Activated naive CD4-positive, alpha-beta T cell treated with Interleukin-2 at 50 U/mL for 16 hours (primary cell): Measurements from ENCODE around the gene CEMIP.

Experiments used
- DNase-seq: peaks from one replicate; pipeline ENCODE4 v3.0.0-alpha.2; 2020

The CEMIP gene

DNA sequence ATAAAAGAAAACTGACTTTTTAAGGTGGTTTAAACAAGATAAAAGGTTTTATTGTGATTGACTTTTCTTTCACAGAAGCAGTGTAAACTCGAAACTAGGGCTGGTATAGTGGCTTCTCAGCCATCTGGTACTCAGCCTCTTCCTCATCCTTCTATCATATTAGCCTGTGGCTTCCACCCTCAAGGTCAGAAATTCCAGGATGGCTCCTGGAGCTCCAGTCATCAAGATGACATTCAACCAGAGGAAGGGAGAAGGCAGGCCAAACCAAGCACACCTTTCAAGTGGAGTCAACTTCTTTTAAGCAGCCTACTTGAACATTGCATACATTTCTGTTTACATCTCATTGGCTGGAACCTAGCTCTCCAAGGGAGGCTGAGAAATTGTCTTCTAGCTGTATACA lies 211.8 kb downstream of the CEMIP start:
- no peak for DNase-seq

DNA sequence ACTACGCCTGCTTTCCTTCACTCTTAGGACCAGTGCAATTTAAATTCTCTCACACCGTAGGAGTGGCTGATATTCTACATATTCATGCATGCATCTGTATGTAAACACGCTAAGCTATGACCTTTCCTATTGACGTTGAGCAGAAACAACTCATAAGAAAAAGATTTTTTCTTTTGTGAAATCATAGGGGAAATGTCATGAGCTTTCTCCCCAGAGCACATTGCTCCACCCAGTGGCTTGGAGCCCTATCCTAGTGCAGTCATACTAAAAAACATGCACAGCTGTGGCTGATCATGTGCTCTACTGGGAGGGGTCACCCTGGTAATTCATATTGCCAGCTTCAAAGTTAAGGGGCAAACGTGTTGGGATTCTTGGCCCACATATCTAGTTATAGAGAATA lies 212.3 kb downstream of the CEMIP start:
- DNase-seq, result no peak

GRCh38 chr15:80992006-80992405 lies 212.8 kb downstream of the CEMIP start:
- DNase-seq, result no peak

DNA sequence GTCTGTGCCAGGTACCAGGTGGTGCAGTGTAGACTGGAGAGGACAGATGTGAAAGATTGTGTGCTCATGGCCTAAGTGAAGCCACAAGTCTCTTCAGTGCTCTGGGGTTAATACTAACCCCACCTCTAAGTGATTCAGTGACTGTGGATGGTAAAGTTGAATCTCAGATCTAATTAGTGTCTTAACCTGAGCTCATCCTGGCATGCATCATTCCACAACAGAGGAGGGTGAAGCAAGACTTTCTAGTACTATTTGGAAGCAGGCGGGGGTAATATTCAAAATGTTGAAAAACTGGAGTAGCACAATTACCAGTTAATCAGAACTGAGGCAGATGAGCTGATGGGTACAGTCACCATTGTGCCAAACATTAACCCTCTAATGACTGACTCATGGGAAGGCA lies 213.3 kb downstream of the CEMIP start:
- DNase-seq, result no peak

DNA sequence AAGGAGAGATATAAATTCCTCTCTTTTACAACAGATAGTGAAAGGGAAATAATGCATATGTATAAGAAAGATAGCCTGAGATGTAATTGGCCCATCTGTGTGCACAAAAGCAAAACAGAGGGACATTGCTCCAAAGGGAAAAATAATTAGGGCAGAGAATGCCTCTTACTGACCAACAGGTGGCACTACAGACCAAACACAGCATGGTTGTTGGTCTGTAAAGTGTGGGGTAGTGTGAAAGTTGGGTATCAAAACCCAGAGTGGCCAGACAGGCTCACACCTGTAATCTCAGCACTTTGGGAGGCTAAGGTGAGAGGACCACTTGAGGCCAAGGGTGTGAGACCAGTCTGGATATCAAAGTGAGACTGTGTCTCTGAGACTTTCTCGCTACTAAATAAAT lies 217.1 kb downstream of the CEMIP start:
- DNase-seq, result no peak

GRCh38 chr15:80997692-80998091 lies 218.5 kb downstream of the CEMIP start:
- no peak for DNase-seq

GRCh38 chr15:80998251-80998650 lies 219.1 kb downstream of the CEMIP start:
- DNase-seq, result no peak

- peak; percentile 64 for DNase-seq
These were observed 220.5 kb downstream of the CEMIP start for GRCh38 chr15:80999623-81000036.

DNA sequence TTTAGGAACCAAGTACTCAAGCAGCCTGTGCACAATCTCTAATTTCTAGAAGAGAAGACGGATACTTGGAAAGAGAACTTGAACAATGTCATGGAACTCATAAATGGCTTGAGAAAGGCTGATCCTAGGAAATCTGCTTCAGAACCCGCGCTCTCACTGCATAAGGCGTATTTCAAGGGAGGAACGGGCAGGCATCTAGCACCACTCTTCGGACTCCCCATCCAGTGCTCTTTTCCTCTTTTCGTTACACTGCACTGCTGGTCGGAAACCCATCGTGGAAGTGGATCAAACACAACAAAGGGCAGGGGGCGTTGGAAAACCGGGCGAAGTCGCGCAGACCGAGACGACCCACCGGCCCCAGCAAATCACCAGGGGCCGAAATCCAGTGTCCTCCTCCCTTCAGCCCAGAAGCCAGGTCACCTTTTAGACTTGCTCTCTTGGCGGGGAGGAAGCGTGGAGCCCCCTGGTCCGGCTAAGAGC lies 221.0 kb downstream of the CEMIP start:
- no peak for DNase-seq

DNA sequence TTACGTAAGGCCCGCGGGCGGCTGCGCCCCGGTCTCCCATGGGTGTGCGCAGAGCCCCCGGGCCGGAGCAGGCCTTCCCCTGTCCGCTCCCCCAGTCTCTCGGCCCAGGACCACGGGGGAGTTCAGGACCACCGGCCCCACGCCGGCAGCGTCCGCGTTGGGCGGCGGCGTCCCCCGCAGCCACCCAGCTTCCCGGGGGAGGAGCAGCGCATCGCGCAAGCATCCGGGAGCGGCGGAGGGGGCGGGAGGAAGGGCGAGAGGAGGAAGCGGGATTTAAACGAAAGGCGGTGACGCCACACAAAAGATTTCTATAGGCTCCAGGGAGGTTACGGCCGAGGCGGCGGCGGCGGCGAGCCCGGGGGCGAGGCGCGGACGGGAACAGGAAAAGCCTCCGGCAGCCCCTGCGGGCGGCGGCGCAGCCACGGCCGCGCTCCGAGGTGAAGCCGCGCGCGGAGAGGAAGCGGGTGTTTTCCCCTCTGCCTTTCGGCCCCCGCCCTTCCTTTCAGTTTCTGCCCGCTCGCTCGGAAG lies 221.5 kb downstream of the CEMIP start, which contains the start of gene TLNRD1:
TLNRD1 (plus strand) TSS at position 300 of the 528 bp plus-strand sequence. CDS start 1,349 bp downstream, outside the sequence.
- peak; percentile 83 for DNase-seq
